Measurements from ENCODE around the gene PCAT6.
"Not testable (repeated sequence)": the region's sequence is repeated elsewhere in the genome, so short reads cannot be mapped to it uniquely, and the experiment has no call there.

Gene PCAT6

GRCh38 chr1:202810615-202811295 lies at the start of gene PCAT6:
Gene PCAT6 (plus strand): TSS chr1:202810954.
- peak; percentile 87 for DNase-seq (ENCODE audit: low spot score)

GRCh38 chr1:202762019-202762418 lies 48.7 kb upstream of the PCAT6 start:
- no peak for DNase-seq (ENCODE audit: low spot score)

- no peak for DNase-seq (ENCODE audit: low spot score)
Measured at GRCh38 chr1:202765721-202766120, 45.0 kb upstream of the PCAT6 start.

DNA sequence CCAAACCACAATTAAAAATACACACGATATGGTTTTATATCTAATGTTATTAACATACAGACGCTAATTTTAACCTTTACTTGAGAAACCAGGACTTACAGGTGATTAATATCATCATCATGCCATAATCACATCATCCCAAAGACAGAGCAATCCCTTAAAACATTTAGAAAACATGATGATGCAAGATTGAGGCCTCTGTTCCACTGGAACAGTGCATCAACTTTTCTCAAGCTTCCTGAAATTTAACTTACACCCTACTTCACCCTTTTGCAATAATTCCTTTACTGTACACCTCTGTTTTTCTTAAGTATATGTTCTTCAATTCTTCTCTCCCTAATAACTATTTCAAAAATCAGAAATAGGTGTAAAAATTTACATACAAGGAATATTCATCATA lies 40.6 kb upstream of the PCAT6 start:
- DNase-seq (ENCODE audit: low spot score): no peak

GRCh38 chr1:202781180-202781579 lies 29.6 kb upstream of the PCAT6 start:
- no peak for DNase-seq (ENCODE audit: low spot score)

DNA sequence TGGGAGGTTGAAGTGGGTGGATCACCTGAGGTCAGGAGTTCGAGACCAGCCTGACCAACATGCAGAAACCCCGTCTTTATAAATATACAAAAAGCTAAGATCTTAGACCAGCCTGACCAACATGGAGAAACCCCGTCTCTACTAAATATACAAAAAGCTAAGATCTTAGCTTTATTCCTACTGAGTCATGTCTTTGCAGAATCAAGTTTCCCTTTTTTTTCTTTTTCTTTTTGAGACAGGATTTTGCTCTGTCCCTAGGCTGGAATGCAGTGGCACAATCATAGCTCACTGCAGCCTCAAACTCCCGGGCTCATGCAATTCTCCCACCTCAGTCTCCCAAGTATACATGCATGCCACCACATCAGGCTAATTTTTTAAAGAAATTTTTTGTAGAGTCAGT lies 23.9 kb upstream of the PCAT6 start:
- no peak for DNase-seq (ENCODE audit: low spot score)

DNA sequence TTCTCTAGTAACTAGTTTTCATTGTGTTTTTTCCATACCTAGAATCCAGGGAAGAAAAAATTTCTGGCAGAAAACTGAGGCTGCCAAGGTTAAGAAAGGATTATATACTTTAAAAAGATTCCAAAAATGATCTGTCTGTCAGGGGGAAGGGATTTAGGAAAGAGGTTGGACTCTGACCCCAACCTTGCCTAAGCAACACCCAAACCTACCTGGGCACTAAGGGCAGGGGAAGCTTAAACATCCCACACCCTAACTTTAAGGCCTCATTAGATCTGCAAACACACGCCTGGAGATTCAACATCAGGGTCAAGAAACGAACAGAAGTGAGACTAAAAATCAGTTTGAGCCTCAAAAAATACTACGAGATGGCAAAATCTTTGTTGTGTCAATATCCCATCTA lies 22.0 kb upstream of the PCAT6 start:
- DNase-seq (ENCODE audit: low spot score): no peak

- DNase-seq (ENCODE audit: low spot score): no peak
Measured at GRCh38 chr1:202791077-202791747, 19.5 kb upstream of the PCAT6 start.

GRCh38 chr1:202794051-202794740 lies 16.6 kb upstream of the PCAT6 start:
- DNase-seq (ENCODE audit: low spot score): no peak

- not testable (repeated sequence) for DNase-seq (ENCODE audit: low spot score)
Measured at GRCh38 chr1:202794931-202795330, 15.8 kb upstream of the PCAT6 start.

DNA sequence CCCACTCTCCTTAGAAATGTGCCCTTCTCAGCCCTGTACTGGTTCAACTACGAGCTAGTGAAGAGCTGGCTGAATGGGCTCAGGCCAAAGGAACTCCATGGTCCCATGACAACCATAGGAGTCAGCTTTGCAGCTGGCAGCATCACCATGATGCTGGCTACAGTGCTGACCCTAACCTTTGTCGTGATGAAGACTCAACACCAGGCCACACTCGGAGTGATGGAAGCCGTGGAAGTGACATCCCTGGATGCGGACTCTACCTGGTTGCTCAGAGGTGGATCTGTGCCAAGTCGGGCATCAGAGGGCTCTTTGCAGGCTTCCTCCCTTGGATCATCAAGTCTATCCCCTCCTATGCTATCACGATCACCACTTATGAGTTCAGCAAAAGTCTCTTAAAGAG lies 14.1 kb upstream of the PCAT6 start:
- DNase-seq (ENCODE audit: low spot score): no peak

DNA sequence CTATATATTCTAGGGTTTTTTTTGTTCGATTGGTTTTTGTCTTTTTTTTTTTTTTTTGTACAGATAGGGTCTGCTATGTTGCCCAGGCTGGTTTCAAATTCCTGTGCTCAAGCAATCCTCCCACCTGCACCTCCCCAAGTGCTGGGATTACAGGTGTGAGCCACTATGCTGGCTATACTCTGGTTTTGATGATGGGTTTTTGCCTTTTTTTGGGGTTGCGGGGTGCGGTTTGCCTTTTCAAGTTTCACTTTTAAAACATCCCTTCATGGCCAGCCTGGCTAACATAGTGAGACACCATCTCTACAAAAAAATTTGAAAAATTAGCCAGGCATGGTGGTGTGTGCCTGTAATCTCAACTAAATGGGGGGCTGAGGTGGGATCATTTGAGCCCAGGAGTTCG lies 12.5 kb upstream of the PCAT6 start:
- DNase-seq (ENCODE audit: low spot score): no peak

DNA sequence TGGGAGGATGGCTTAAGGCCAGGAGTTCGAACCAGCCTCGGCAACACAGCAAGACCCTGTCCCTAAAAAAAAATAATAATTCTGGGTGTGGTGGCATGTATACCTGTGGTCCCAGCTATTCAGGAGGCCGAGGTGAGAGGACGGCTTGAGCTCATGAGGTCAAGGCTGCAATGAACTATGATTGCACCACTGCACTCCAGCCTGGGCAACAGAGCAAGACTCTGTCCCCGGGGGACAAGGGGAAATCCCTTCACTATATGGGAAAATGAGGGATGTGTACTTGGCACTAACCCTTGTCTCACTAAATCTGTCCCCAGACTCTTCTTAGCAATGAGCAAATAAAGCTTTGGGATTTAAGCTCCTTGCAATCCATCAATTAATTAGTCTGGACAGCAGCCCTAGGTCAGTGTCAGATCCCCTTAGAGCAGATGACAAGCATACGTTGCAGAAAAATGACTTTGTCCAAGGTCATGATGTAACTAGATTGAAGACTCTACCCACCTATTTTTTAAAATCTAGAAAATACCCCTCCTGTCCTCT lies 11.9 kb upstream of the PCAT6 start:
- DNase-seq (ENCODE audit: low spot score): no peak

GRCh38 chr1:202800742-202801141 lies 10.0 kb upstream of the PCAT6 start:
- DNase-seq (ENCODE audit: low spot score): no peak

DNA sequence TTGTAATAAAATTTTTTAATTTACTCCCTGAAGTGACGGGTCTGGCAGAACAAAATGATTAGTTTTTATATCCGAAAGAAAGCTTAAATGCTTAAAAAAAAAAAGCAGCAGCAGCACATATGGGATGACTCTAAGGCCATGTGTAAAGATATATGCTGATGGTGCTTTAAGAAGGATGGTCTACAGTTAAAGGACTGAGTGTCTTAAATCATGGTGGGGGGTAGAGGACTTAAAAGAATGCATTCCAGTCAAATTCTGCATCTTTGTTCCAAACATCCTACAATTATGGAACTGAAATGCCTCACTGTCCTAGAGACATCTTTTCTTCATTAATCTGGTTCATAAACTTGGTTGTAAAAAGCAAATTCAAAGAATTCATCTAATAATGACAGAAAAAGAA lies 9.6 kb upstream of the PCAT6 start:
- DNase-seq (ENCODE audit: low spot score): no peak

GRCh38 chr1:202802034-202802433 lies 8.7 kb upstream of the PCAT6 start:
- DNase-seq (ENCODE audit: low spot score): no peak

DNA sequence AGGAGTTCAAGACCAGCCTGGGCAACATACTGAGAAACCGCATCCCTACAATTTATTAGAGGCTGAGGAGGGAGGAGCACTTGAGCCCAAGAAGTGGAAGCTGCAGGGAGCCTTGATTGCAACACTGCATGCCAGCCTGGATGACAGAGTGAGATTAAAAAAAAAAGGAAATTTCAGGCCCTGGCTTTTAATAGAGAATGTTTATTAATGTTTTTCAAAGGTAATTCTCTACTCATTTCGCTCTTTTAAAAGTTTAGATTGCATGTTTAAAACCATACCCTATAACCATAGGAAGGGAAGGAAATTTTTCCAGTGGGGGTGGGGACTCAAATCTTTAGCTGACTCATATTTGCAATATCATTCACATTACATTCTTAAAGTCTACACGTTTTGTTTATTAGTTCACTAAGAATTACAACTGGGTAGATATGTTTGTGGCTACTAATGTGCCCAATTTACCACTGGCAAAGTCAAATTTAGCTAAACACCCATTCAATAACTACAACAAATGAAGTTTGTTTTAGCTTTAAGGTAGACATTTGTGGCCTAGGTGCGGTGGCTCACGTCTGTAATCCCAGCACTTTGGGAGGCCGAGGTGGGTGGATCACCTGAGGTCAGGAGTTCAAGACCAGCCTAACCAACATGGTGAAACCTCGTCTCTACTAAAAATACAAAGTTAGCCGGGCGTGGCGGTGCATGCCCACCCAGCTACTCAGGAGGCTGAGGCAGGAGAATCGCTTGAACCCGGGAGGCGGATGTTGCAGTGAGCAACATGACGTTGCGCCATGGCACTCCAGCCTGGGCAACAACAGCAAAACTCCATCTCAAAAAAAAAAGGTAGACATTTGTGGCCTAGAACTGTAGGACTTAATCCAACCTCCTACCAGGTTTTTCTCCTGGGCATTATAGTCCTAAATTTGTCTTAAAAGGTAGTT lies 7.5 kb upstream of the PCAT6 start:
- DNase-seq (ENCODE audit: low spot score): no peak

- no peak for DNase-seq (ENCODE audit: low spot score)
Measured at GRCh38 chr1:202804126-202804525, 6.6 kb upstream of the PCAT6 start.

GRCh38 chr1:202805886-202806844 lies 4.6 kb upstream of the PCAT6 start:
- DNase-seq (ENCODE audit: low spot score): no peak

GRCh38 chr1:202806845-202807450 lies 3.8 kb upstream of the PCAT6 start:
- DNase-seq (ENCODE audit: low spot score): no peak

Data from CD4-positive, alpha-beta T cell treated with Interleukin-6 at 100 ng/mL for 8 hours (primary cell).